Esophagus squamous epithelium (tissue), 4 donors: ENCODE results near the gene USP20.

Experiments used
- CTCF ChIP-seq, 6 experiments: fragments of 450-650 bp in 4 of 6; fragments of 200-600 bp in 2 of 6; sonication (generic) in 2 of 6; IDR thresholded peaks; one replicate each; pipeline ENCODE4 v1.5.1; 2016 to 2019; ENCODE audit warnings: antibody characterized with exemption in 6 of 6, mild to moderate bottlenecking in 4 of 6, moderate library complexity in 4 of 6
- POLR2A ChIP-seq, 4 donors: fragments of 450-650 bp; IDR thresholded peaks; one replicate each; pipeline ENCODE4 v1.6.1; 2017; ENCODE audit warnings: antibody characterized with exemption in 4 of 4, mild to moderate bottlenecking in 4 of 4, moderate library complexity in 3 of 4

- TF ChIP-seq POLR2A (IDR thresholded peaks at IDR 0.05) (no peak), CTCF (IDR thresholded peaks at IDR 0.05) (no peak)
Measured at GRCh38 chr9:129826759-129827158, 8.5 kb upstream of the USP20 start.
